HepG2 (cell line): ENCODE results near the gene LARP1. TPM values are rescaled to one million over a fixed set of nuclear protein-coding genes. Genes with fewer than 3 reads are reported as not detected.

Source experiments
- AHR ChIP-seq: IDR thresholded peaks from 2 replicates; pipeline ENCODE4 v1.6.1; 2018; ENCODE audit warnings: missing genetic modification reagents, missing compliant biosample characterization
- CEBPB ChIP-seq: IDR thresholded peaks from 2 replicates; pipeline ENCODE4 v1.6.1; 2011; ENCODE audit warnings: low read depth, low read length, improper control_type of control experiment, borderline replicate concordance
- ERF ChIP-seq: IDR thresholded peaks from 2 replicates; pipeline ENCODE4 v1.6.1; 2018; ENCODE audit warnings: missing biosample characterization, missing genetic modification reagents
- HNRNPLL ChIP-seq: fragments of 200-400 bp; formaldehyde crosslinking; IDR thresholded peaks from 2 replicates; pipeline ENCODE4 v1.6.1; 2017; ENCODE audit warnings: mild to moderate bottlenecking, low read depth, low read length; ENCODE audit not compliant: poor library complexity, severe bottlenecking
- REPIN1 ChIP-seq: sonication (generic); formaldehyde crosslinking; IDR thresholded peaks from 2 replicates; pipeline ENCODE4 v1.8.0; 2022; ENCODE audit warnings: missing genetic modification reagents, low read depth, mild to moderate bottlenecking, borderline replicate concordance
- RERE ChIP-seq: IDR thresholded peaks from 2 replicates; pipeline ENCODE4 v1.6.1; 2016; ENCODE audit warnings: low read depth, missing genetic modification reagents, missing compliant biosample characterization
- SOX5 ChIP-seq: IDR thresholded peaks from 2 replicates; pipeline ENCODE4 v1.6.1; 2016; ENCODE audit warnings: borderline replicate concordance
- SP5 ChIP-seq: IDR thresholded peaks from 2 replicates; pipeline ENCODE4 v1.6.1; 2016; ENCODE audit warnings: low read depth, borderline replicate concordance
- SUZ12 ChIP-seq: fragments of 150-350 bp; IDR thresholded peaks from 2 replicates; pipeline ENCODE4 v1.6.1; 2014; ENCODE audit warnings: low read depth, low read length
- TGIF2 ChIP-seq: IDR thresholded peaks from 2 replicates; pipeline ENCODE4 v1.6.1; 2016; ENCODE audit warnings: control low read depth, missing compliant biosample characterization
- XRCC5 ChIP-seq: fragments of 200-400 bp; formaldehyde crosslinking; optimal IDR thresholded peaks from 2 replicates; pipeline ENCODE3; 2017; ENCODE audit warnings: mild to moderate bottlenecking, low read length
- ZNF567 ChIP-seq: sonication (generic); formaldehyde crosslinking; IDR thresholded peaks from 2 replicates; pipeline ENCODE4 v1.8.1; 2023; ENCODE audit warnings: mild to moderate bottlenecking, missing genetic modification reagents, borderline replicate concordance
- polyA plus RNA-seq, 8 experiments: library from polyadenylated mRNA; depleted of rRNA in 3 of 8; stranded (reverse) in 7 of 8; unstranded in 1 of 8; fragments of >200 nt; fragmentation: Illumina TruSeq in 4 of 8; extraction: Trizol in 4 of 8; gene quantifications; 2 replicates each; pipeline versions ENCODE4 v1.2.1 to v1.2.3, GENCODE V29; 2011 to 2016; ENCODE audit warnings: low read depth in 4 of 8, missing spikeins in 1 of 8, mixed read lengths in 1 of 8; ENCODE audit not compliant: insufficient read depth in 1 of 8
- total RNA-seq, 5 experiments: library from RNA; depleted of rRNA; stranded (reverse); fragments of >200 nt; fragmentation: Illumina TruSeq; extraction: Trizol; gene quantifications; 2 replicates each; pipeline ENCODE4 v1.2.3, GENCODE V29; 2016; ENCODE audit warnings: low read depth in 1 of 5
- TF ChIP-seq, protein P1 (sequence below): sonication (generic); formaldehyde crosslinking; IDR thresholded peaks from 2 replicates; pipeline ENCODE4 v1.5.0; 2020; ENCODE audit warnings: missing genetic modification reagents
- TF ChIP-seq, protein P2 (sequence below): sonication (generic); formaldehyde crosslinking; IDR thresholded peaks from 2 replicates; pipeline ENCODE4 v1.4.0; 2020; ENCODE audit warnings: mild to moderate bottlenecking, low read depth, missing genetic modification reagents
- TF ChIP-seq, protein P3 (sequence below): sonication (generic); formaldehyde crosslinking; IDR thresholded peaks from 2 replicates; pipeline ENCODE4 v1.5.0; 2020; ENCODE audit warnings: mild to moderate bottlenecking, missing genetic modification reagents
- TF ChIP-seq, protein P4 (sequence below): sonication (generic); formaldehyde crosslinking; IDR thresholded peaks from 2 replicates; pipeline ENCODE4 v1.5.1; 2020; ENCODE audit warnings: mild to moderate bottlenecking, moderate library complexity, missing genetic modification reagents

The LARP1 gene
- total and polyA plus RNA-seq, 2 of the 13 experiments (the other 11 are each of a cell fraction or from before 2014, with no cell fraction given), result 45.2 to 61.4 TPM

GRCh38 chr5:154837009-154837901 lies 82.1 kb downstream of the LARP1 start (continued):
- TF ChIP-seq, protein P1, sequence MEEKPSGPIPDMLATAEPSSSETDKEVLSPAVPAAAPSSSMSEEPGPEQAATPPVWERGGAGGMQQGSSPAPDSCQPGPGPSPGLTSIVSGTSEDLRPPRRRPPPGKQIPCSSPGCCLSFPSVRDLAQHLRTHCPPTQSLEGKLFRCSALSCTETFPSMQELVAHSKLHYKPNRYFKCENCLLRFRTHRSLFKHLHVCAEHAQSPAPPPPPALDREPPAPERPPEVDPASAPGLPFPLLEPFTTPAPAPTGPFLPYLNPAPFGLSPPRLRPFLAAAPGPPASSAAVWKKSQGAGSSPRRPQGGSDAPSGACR, result 0 out of 2 replicates have a peak, but pooled peaks have one; percentile 34
- no peak for TF ChIP-seq RERE (CRISPR knock-in tag)
- no peak for TF ChIP-seq HNRNPLL
- TF ChIP-seq XRCC5, result peak; percentile 32
- TF ChIP-seq ERF (CRISPR knock-in tag), result no peak
- TF ChIP-seq CEBPB, result no peak
- peak; percentile 74; the same call in 1 of the 2 replicates for TF ChIP-seq SOX5 (CRISPR knock-in tag)
- TF ChIP-seq, protein P2, sequence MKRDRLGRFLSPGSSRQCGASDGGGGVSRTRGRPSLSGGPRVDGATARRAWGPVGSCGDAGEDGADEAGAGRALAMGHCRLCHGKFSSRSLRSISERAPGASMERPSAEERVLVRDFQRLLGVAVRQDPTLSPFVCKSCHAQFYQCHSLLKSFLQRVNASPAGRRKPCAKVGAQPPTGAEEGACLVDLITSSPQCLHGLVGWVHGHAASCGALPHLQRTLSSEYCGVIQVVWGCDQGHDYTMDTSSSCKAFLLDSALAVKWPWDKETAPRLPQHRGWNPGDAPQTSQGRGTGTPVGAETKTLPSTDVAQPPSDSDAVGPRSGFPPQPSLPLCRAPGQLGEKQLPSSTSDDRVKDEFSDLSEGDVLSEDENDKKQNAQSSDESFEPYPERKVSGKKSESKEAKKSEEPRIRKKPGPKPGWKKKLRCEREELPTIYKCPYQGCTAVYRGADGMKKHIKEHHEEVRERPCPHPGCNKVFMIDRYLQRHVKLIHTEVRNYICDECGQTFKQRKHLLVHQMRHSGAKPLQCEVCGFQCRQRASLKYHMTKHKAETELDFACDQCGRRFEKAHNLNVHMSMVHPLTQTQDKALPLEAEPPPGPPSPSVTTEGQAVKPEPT, result no peak
- TF ChIP-seq, protein P3, sequence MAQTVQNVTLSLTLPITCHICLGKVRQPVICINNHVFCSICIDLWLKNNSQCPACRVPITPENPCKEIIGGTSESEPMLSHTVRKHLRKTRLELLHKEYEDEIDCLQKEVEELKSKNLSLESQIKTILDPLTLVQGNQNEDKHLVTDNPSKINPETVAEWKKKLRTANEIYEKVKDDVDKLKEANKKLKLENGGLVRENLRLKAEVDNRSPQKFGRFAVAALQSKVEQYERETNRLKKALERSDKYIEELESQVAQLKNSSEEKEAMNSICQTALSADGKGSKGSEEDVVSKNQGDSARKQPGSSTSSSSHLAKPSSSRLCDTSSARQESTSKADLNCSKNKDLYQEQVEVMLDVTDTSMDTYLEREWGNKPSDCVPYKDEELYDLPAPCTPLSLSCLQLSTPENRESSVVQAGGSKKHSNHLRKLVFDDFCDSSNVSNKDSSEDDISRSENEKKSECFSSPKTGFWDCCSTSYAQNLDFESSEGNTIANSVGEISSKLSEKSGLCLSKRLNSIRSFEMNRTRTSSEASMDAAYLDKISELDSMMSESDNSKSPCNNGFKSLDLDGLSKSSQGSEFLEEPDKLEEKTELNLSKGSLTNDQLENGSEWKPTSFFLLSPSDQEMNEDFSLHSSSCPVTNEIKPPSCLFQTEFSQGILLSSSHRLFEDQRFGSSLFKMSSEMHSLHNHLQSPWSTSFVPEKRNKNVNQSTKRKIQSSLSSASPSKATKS (CRISPR knock-in tag), result 0 out of 2 replicates have a peak, but pooled peaks have one; percentile 39
- TF ChIP-seq, protein P4, sequence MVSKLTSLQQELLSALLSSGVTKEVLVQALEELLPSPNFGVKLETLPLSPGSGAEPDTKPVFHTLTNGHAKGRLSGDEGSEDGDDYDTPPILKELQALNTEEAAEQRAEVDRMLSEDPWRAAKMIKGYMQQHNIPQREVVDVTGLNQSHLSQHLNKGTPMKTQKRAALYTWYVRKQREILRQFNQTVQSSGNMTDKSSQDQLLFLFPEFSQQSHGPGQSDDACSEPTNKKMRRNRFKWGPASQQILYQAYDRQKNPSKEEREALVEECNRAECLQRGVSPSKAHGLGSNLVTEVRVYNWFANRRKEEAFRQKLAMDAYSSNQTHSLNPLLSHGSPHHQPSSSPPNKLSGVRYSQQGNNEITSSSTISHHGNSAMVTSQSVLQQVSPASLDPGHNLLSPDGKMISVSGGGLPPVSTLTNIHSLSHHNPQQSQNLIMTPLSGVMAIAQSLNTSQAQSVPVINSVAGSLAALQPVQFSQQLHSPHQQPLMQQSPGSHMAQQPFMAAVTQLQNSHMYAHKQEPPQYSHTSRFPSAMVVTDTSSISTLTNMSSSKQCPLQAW, result 0 out of 2 replicates have a peak, but pooled peaks have one; percentile 30
- TF ChIP-seq ZNF567 (CRISPR knock-in tag), result no peak
- no peak for TF ChIP-seq SP5 (CRISPR knock-in tag)
- TF ChIP-seq REPIN1 (CRISPR knock-in tag), result no peak
- no peak for TF ChIP-seq SUZ12
- TF ChIP-seq TGIF2, result no peak
- TF ChIP-seq AHR (CRISPR knock-in tag), result no peak
